H1 (cell line): ENCODE measurements around the gene NR2E1. TPM values are rescaled to one million over a fixed set of nuclear protein-coding genes. Genes with fewer than 3 reads are reported as not detected.

Experiments
- CTCF ChIA-PET: fragments of 300-600 bp; sonication (Branson Sonifier 250); formaldehyde crosslinking; loops from one replicate; lab custom pipeline; 2021; ENCODE audit not compliant: partially characterized antibody; lab: Charles Lee
- POLR2A ChIA-PET: fragments of 300-600 bp; sonication (Branson Sonifier 250); formaldehyde crosslinking; loops from one replicate; lab custom pipeline; 2021; ENCODE audit warnings: inconsistent platforms; ENCODE audit not compliant: partially characterized antibody; lab: Charles Lee
- DNase-seq, 2 experiments: peaks; one replicate each; pipeline versions ENCODE4 v3.0.0 to v3.0.0-alpha.2; 2010 to 2022; ENCODE audit warnings: low spot score in 2 of 2, low read depth in 1 of 2, mixed read lengths in 1 of 2
- FAIRE-seq: peaks from 2 replicates; lab custom pipeline; 2011; peaks lifted over from hg19 to GRCh38; lab: Jason Lieb, UNC
- H2AFZ ChIP-seq: 2 replicates; pipeline ENCODE4 v1.8.1; 2012; ENCODE audit warnings: low read length, inconsistent platforms
- H2AK5ac ChIP-seq: 2 replicates; pipeline ENCODE4 v1.6.1; 2013; ENCODE audit warnings: low read depth, low read length
- H2BK120ac ChIP-seq: replicated peaks from 2 replicates; pipeline ENCODE3; 2013; ENCODE audit warnings: low read depth, low read length, inconsistent platforms
- H2BK12ac ChIP-seq: 2 replicates; pipeline ENCODE4 v1.6.1; 2013; ENCODE audit warnings: low read depth, low read length
- H2BK15ac ChIP-seq: 2 replicates; pipeline ENCODE4 v1.6.1; 2013; ENCODE audit warnings: low read length
- H2BK20ac ChIP-seq: 2 replicates; pipeline ENCODE4 v1.6.1; 2013; ENCODE audit warnings: low read length
- H2BK5ac ChIP-seq: 2 replicates; pipeline ENCODE4 v1.6.1; 2013; ENCODE audit warnings: low read depth, low read length
- H3K14ac ChIP-seq: 2 replicates; pipeline ENCODE4 v1.6.1; 2013; ENCODE audit warnings: inconsistent platforms; ENCODE audit not compliant: insufficient read length
- H3K18ac ChIP-seq: 2 replicates; pipeline ENCODE4 v1.6.1; 2013; ENCODE audit warnings: low read length; ENCODE audit errors: extremely low read depth
- H3K23ac ChIP-seq: 2 replicates; pipeline ENCODE4 v1.6.1; 2013; ENCODE audit warnings: inconsistent platforms; ENCODE audit not compliant: insufficient read length
- H3K23me2 ChIP-seq: 2 replicates; pipeline ENCODE4 v1.6.1; 2013; ENCODE audit warnings: low read depth, low read length
- H3K27ac ChIP-seq: 2 replicates; pipeline ENCODE4 v1.6.1; 2011; ENCODE audit warnings: low read depth, low read length, inconsistent platforms
- H3K27me3 ChIP-seq, 4 experiments: replicated peaks in 1 of 4; 1 replicate in 1 of 4; 2 replicates in 3 of 4; pipeline versions ENCODE4 v1.6.1 to v1.8.1; 2011 to 2013; ENCODE audit warnings: low read length in 3 of 4, mild to moderate bottlenecking in 3 of 4, inconsistent platforms in 2 of 4, mixed read lengths in 2 of 4, moderate library complexity in 1 of 4; ENCODE audit not compliant: control insufficient read depth in 3 of 4, insufficient read depth in 3 of 4; ENCODE audit errors: extremely low read depth in 1 of 4
- H3K36me3 ChIP-seq, 4 experiments: 2 replicates each; pipeline versions ENCODE4 v1.6.1 to v1.8.1; 2011 to 2013; ENCODE audit warnings: mild to moderate bottlenecking in 4 of 4, low read length in 3 of 4, moderate library complexity in 2 of 4, control low read depth in 1 of 4, inconsistent platforms in 1 of 4; ENCODE audit not compliant: insufficient read depth in 4 of 4, control insufficient read depth in 2 of 4
- H3K4ac ChIP-seq: replicated peaks from 2 replicates; pipeline ENCODE3; 2013; ENCODE audit warnings: low read length, low read depth, mixed read lengths, inconsistent platforms; ENCODE audit not compliant: insufficient read length
- H3K4me1 ChIP-seq, 4 experiments: replicated peaks in 1 of 4; 1 replicate in 1 of 4; 2 replicates in 3 of 4; pipeline versions ENCODE4 v1.6.1 to v1.8.1; 2011 to 2013; ENCODE audit warnings: low read length in 3 of 4, inconsistent platforms in 2 of 4, mixed read lengths in 1 of 4; ENCODE audit not compliant: insufficient read depth in 4 of 4, control insufficient read depth in 3 of 4
- H3K4me2 ChIP-seq, 2 experiments: 2 replicates each; pipeline versions ENCODE4 v1.6.1 to v1.8.1; 2011 to 2013; ENCODE audit warnings: low read depth in 2 of 2, low read length in 2 of 2, control low read depth in 1 of 2, inconsistent platforms in 1 of 2, mild to moderate bottlenecking in 1 of 2; ENCODE audit not compliant: insufficient read depth in 1 of 2
- H3K4me3 ChIP-seq, 4 experiments: fragments of 200-600, 300-600 bp in 1 of 4; sonication (generic), shearing (Covaris generic), sonication (Bioruptor Twin) in 1 of 4; 2 replicates each; pipeline versions ENCODE4 v1.5.1 to v1.8.1; 2011 to 2016; ENCODE audit warnings: low read length in 4 of 4, low read depth in 3 of 4, control low read depth in 2 of 4, inconsistent platforms in 2 of 4, mild to moderate bottlenecking in 2 of 4, mixed read lengths in 1 of 4, moderate library complexity in 1 of 4; ENCODE audit not compliant: insufficient read depth in 2 of 4; ENCODE audit errors: extremely low read depth in 1 of 4
- H3K56ac ChIP-seq: replicated peaks from 2 replicates; pipeline ENCODE3; 2013; ENCODE audit warnings: low read depth, mild to moderate bottlenecking, mixed read lengths, low read length, inconsistent platforms; ENCODE audit not compliant: insufficient read length
- H3K79me1 ChIP-seq: 2 replicates; pipeline ENCODE4 v1.6.1; 2013; ENCODE audit warnings: low read depth, low read length, control low read depth
- H3K79me2 ChIP-seq, 2 experiments: 2 replicates each; pipeline versions ENCODE4 v1.6.1 to v1.8.1; 2012 to 2013; ENCODE audit warnings: low read length in 2 of 2, mild to moderate bottlenecking in 2 of 2, inconsistent platforms in 1 of 2; ENCODE audit not compliant: insufficient read depth in 2 of 2, control insufficient read depth in 1 of 2
- H3K9ac ChIP-seq, 4 experiments: replicated peaks in 1 of 4; 1 replicate in 1 of 4; 2 replicates in 3 of 4; pipeline versions ENCODE4 v1.6.1 to v1.8.1; 2011 to 2013; ENCODE audit warnings: low read depth in 3 of 4, low read length in 3 of 4, control low read depth in 2 of 4, mild to moderate bottlenecking in 2 of 4, moderate library complexity in 2 of 4, inconsistent platforms in 1 of 4; ENCODE audit errors: extremely low read depth in 1 of 4
- H3K9me3 ChIP-seq, 2 experiments: 2 replicates each; pipeline versions ENCODE4 v1.6.1 to v1.8.1; 2012 to 2013; ENCODE audit warnings: mild to moderate bottlenecking in 2 of 2, moderate library complexity in 2 of 2, control low read depth in 1 of 2, inconsistent platforms in 1 of 2, low read depth in 1 of 2, low read length in 1 of 2, mixed read lengths in 1 of 2; ENCODE audit not compliant: insufficient read depth in 2 of 2
- H4K20me1 ChIP-seq, 2 experiments: replicated peaks in 1 of 2; 2 replicates each; pipeline versions ENCODE3 to v1.8.1; 2011 to 2013; ENCODE audit warnings: inconsistent platforms in 2 of 2, low read length in 2 of 2, mild to moderate bottlenecking in 1 of 2; ENCODE audit not compliant: insufficient read depth in 2 of 2, control insufficient read depth in 1 of 2
- H4K5ac ChIP-seq: 2 replicates; pipeline ENCODE4 v1.6.1; 2013; ENCODE audit warnings: low read length, low read depth, mixed read lengths, inconsistent platforms; ENCODE audit not compliant: insufficient read length
- H4K8ac ChIP-seq: 2 replicates; pipeline ENCODE4 v1.8.0; 2013; ENCODE audit warnings: mild to moderate bottlenecking, moderate library complexity, low read length, inconsistent platforms; ENCODE audit not compliant: insufficient read depth; ENCODE audit errors: extremely low read depth
- H4K91ac ChIP-seq: replicated peaks from 2 replicates; pipeline ENCODE3; 2013; ENCODE audit warnings: low read length, mixed read lengths, inconsistent platforms; ENCODE audit not compliant: insufficient read length
- CBX8 ChIP-seq: fragments of 300-800, 300-1000 bp; sonication (generic); IDR thresholded peaks from 2 replicates; pipeline ENCODE4 v1.7.1; 2016; ENCODE audit warnings: low read depth, low read length, borderline replicate concordance
- EZH2 ChIP-seq: fragments of 200-600 bp; sonication (generic); IDR thresholded peaks from 2 replicates; pipeline ENCODE4 v1.7.1; 2012; ENCODE audit warnings: low read depth, mild to moderate bottlenecking, moderate library complexity, low read length, inconsistent platforms; ENCODE audit not compliant: severe bottlenecking
- RNF2 ChIP-seq: fragments of 200-900, 300-1000 bp; sonication (generic); IDR thresholded peaks from 2 replicates; pipeline ENCODE4 v1.7.1; 2016; ENCODE audit warnings: borderline replicate concordance, low read depth, mild to moderate bottlenecking, antibody characterized with exemption, low read length; ENCODE audit not compliant: poor library complexity, severe bottlenecking; ENCODE audit errors: missing control alignments
- SUZ12 ChIP-seq: fragments of 200-600 bp; sonication (generic); IDR thresholded peaks from 2 replicates; pipeline ENCODE4 v1.6.1; 2012; ENCODE audit warnings: mild to moderate bottlenecking, inconsistent platforms, low read length, moderate library complexity, mixed read lengths
- YY1 ChIP-seq: IDR thresholded peaks from 2 replicates; pipeline ENCODE4 v1.6.1; 2011; ENCODE audit warnings: low read depth, mild to moderate bottlenecking, low read length
- WGBS, 2 experiments: shearing (Covaris generic) in 1 of 2; methylation state at CpG; one replicate each; pipeline versions ENCODE4 v1.1.6 to v1.1.7; 2013 to 2015; ENCODE audit warnings: low lambda C conversion rate in 2 of 2, mixed read lengths in 2 of 2, inconsistent platforms in 1 of 2, low coverage in 1 of 2, missing lambda C conversion rate in 1 of 2; ENCODE audit not compliant: insufficient replicate concordance in 2 of 2, insufficient coverage in 1 of 2, insufficient read length in 1 of 2; ENCODE audit errors: extremely low coverage in 1 of 2, missing lambda C conversion rate in 1 of 2; 5-methylcytosine and 5-hydroxymethylcytosine counted together
- polyA plus RNA-seq, 7 experiments: library from polyadenylated mRNA; depleted of rRNA in 3 of 7; stranded (reverse) in 5 of 7; unstranded in 2 of 7; fragments of >200 nt in 5 of 7; fragments of 200-250 nt in 2 of 7; gene quantifications; 1 replicate in 5 of 7; 2 replicates in 1 of 7; 4 replicates in 1 of 7; pipeline versions ENCODE4 v1.2.1 to v1.2.3, GENCODE V29; 2011 to 2013; ENCODE audit warnings: missing spikeins in 2 of 7, mixed read lengths in 2 of 7
- total RNA-seq: library from RNA; stranded (reverse); fragmentation: NEBNext Ultra II Directional; extraction: Animal tissue kit (Norgen Biotek cat#: 25700); gene quantifications from 2 replicates; pipeline ENCODE4 v1.2.1, GENCODE V29; 2021

The NR2E1 gene
- total and polyA plus RNA-seq, 2 of the 8 experiments (the other 6 are each of a cell fraction or from before 2014, with no cell fraction given), result not detected

GRCh38 chr6:108161724-108162282, 4.0 kb upstream of the NR2E1 start:
- WGBS, 2 experiments, result 22% methylated on average over 3 of the region's 3 CpGs; no CpG with 5 or more reads in 1 of the 2 experiments
- Histone ChIP-seq H3K56ac (no peak overlapping the region), H4K91ac (no peak overlapping the region), H3K79me1 (no peaks in the 10 kb centered on the region), H2BK120ac (no peak overlapping the region), H4K20me1 (peaks cover 13 to 26% of the 10 kb centered on the region in 2 experiments), H3K9ac (no peak overlapping the region), H3K27ac (no peak overlapping the region), H3K4me3 (no peak overlapping the region), H3K23me2 (peaks cover 7% of the 10 kb centered on the region; the same call in 1 of the 2 replicates), H4K8ac (no peak overlapping the region), H3K14ac (no peak overlapping the region), H3K18ac (no peak overlapping the region), H3K27me3 (peaks cover 95 to 100% (median 98%) of the 10 kb centered on the region in 4 experiments), H2AFZ (no peak overlapping the region), H3K4me2 (no peak overlapping the region), H2AK5ac (no peak overlapping the region), H3K4ac (no peak overlapping the region), H2BK20ac (no peak overlapping the region), H3K36me3 (peaks cover 0 to 5% (median 0%) of the 10 kb centered on the region in 4 experiments; a peak in 1 of 8 replicates), H2BK5ac (no peak overlapping the region), H3K23ac (no peak overlapping the region), H2BK12ac (no peak overlapping the region), H4K5ac (no peak overlapping the region), H3K4me1 (peaks cover 17 to 36% (median 21%) of the 10 kb centered on the region in 4 experiments), H3K79me2 (no peaks in the 10 kb centered on the region), H3K9me3 (no peaks in the 10 kb centered on the region), H2BK15ac (peak overlapping the region; percentile 74)
- ChIA-PET CTCF (interaction anchor here (1.0 to 2.6 kb wide), 6 partner anchors 11 to 49 kb away, joined by 4 to 12 read pairs (median 5); no protein-coding TSS in a partner anchor), POLR2A (interaction anchor here (0.8 to 1.8 kb wide), 2 partner anchors 10 to 27 kb away, joined by 3 read pairs; no protein-coding TSS in a partner anchor)
- FAIRE-seq, result no peak
- TF ChIP-seq YY1 (no peak), EZH2 (peak; percentile 6), CBX8 (peak; percentile 91; the same call in 1 of the 2 replicates), SUZ12 (peak; percentile 34), RNF2 (peak; percentile 83)
- DNase-seq, result no peak
